DMS153 treated with DMSO at 0.1 percent for 48 hours (cell line): ENCODE measurements around the gene CD53.
"Not testable (repeated sequence)": the region's sequence is repeated elsewhere in the genome, so short reads cannot be mapped to it uniquely, and the experiment has no call there.

Experiments used
- DNase-seq: peaks from one replicate; lab custom pipeline; 2025; ENCODE audit not compliant: unreplicated experiment; lab: John Stamatoyannopoulos, UW

CD53 gene, protein sequence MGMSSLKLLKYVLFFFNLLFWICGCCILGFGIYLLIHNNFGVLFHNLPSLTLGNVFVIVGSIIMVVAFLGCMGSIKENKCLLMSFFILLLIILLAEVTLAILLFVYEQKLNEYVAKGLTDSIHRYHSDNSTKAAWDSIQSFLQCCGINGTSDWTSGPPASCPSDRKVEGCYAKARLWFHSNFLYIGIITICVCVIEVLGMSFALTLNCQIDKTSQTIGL

DNA sequence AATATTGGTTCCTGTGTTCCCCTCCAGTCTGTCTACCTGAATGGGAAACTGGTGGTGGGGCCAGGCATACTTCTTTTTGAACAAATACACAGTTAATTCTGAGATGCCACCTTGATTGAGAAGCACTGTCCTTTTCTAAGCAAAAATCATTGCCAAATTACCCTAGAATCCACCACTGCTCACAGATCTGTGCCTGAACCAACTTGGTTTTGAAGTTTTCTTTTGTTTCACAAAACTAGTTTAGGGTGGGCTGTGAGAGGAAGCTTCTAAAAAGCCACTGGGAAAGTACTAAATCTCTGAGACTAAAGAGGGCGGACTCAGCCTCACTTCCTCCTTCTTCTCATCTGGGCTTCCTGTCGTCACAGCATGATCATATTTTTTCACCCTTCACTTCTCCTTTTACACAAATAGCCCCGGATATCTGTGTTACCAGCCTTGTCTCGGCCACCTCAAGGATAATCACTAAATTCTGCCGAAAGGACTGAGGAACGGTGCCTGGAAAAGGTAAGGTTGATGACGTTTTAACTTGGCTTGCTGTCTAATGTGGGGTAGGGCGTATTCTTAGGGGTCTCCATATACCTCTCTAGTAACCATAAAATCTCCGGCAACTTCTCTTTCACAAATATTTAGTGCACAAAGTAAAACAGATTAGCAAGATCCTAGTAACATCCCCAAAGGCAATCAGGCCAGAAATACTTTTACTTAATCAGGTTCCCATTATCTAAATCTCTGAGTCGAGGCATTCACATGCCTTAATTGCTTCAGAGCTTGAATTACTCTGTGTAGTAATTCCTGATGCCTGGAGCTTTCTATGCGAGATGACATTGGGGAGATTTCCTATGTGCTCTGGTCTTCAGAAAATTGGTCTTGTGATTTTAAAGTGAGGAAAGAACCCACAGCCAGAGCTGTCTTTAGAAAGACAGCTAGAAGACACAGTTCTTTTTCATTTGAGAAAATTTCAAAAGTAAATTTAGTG, at the start of gene CD53:
Gene CD53 (plus strand): TSS at position 404 of the 976 bp plus-strand sequence. CDS start 18,261 bp downstream, outside the sequence.
- DNase-seq: no peak

DNA sequence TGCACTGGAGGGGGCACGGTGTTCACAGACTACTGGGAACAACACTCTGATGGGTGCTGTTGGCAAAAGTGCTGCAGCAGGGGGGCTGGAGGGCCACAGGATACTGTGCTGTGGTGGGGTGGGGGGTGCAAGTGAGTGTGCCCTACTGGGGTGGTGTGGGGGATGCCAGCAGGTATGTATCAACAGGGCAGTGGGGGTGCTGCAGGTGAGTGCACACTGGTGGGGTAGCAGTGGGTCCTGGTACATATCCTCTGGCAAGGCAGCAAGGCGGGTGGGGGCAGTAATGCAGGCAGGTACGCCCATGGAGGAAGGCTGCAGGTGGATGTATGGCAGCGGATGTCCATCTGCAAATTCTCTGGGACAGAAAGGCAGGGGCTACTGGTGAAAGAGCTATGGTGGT, 48.8 kb upstream of the CD53 start:
- no peak for DNase-seq

DNA sequence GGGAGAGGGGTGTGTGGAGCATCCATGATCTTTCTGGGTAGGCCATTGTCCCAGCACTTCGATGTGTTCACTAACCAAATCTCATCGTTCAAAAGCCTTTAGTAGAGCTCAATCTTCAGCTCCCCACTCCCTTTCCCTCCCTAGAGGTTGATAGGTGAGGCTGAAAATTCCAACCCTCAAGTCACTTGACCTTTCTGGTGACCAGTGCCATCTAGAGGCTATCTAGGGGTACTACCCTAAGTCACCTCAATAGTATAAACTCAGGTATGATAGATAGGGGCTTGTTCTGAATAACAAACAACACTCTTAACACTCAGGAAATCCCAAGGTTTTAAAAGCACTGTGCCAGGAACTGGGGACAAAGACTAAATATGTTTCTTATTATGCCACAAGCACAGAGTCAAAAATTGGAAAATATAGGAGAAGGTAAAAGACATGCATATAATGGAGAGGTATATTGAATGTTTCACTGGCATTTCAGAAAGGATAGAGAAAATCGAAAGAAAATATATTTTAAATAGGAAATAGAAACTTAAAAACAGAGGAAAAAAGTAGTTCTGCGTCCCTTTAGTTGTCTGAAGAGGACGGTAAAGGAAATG, 42.9 kb upstream of the CD53 start:
- DNase-seq: peak; percentile 26

DNA sequence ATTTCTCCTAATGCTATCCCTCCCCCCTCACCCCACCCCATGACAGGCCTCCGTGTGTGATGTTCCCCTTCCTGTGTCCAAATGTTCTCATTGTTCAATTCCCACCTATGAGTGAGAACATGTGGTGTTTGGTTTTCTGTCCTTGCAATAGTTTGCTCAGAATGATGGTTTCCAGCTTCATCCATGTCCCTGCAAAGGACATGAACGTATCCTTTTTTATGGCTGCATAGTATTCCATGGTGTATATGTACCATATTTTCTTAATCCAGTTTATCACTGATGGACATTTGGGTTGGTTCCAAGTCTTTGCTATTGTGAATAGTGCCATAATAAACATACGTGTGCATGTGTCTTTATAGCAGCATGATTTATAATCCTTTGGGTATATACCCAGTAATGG, 39.2 kb upstream of the CD53 start:
- not testable (repeated sequence) for DNase-seq

DNA sequence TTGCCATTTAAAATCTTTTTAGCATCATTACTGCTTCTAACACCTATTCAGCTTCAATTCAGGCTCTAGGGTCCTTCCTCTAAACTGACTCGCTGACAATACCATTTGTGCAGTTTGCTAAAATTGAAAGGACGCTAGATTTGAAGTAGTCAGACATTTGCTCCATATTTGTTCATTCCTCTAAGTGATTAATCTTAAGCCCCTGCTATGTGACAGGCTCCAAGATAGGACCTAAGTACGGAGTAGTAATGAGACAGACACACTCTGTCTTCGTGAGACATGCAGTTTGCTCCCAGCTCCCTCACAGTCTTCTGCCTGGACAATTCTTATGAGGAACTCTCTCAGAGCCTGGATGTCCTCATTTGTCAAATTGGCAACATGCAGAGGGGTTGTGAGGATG, 26.1 kb upstream of the CD53 start:
- no peak for DNase-seq

DNA sequence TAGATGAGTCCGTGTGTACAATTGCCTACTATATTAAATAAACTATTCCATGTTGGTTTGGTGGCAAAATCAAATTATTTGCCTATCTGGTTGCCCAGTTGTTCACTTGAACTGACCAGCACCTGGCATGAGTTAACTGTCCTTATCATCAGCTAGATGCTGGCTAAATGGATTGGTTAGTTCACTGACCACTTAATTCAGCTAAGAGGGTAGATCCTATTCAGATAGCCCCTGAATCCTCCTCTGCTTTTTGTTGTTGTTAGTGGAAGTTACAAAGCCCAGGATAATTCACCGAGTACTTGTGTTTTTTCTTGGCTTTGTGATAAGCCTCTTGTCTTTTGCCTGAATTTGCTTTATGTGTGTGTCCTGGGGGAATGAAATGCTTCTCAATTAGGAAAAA, 22.8 kb upstream of the CD53 start:
- DNase-seq: no peak

DNA sequence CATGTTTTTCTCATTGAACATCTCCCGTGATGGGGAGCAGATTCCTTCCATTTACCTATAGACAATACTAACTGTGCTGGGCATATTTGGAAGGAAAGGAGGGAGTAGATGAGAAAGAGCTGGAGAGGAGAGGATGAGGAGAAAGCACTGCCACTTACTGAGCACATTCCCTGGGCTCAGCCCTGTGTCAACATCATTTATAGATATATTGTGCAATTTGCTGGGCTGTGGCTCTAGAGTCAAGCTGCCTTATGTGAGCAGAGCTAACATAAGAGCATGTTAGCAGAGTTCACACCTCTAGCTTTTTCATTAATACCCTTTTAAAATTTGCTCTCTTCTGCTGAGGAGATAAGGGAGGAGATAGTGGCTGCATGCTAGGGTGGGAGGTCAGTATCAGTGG, 22.3 kb upstream of the CD53 start:
- no peak for DNase-seq

DNA sequence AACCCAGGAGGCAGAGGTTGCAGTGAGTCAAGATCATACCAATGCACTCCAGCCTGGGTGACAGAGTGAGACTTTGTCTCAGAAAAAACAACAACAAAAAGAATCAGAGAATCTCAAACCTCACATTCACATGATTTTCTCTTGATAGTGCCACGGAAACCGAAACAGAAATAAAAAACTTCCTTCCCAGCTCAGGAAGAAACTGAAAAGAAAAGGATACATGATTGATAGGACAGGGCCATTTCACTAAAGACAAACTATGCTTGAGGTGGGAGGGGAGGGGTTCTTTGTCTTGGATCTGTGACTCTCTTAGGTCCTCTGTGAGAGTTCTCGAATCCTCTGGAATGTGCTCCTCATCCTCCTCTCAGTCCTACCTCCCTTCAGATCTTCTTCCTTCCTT, 19.8 kb upstream of the CD53 start:
- DNase-seq: no peak

DNA sequence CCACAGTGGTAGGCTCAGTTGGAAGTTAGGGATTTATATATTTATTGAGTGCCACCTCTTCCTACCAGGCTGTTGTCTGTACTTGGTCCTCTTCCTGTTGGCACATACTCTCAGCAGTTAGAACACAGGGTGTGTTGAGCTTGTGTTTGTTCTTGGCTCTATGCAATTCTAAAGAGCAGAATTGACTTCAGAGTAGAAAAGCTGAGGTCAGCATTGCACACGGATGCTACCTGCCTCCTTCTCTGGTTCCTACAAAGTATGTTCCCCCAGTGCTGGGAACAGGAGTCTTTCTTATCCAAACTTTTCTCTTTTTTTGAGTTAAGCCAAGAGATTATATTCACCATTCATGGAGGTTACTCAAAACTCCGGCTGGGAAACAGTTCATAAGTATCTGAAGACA, 16.5 kb upstream of the CD53 start:
- DNase-seq: no peak

DNA sequence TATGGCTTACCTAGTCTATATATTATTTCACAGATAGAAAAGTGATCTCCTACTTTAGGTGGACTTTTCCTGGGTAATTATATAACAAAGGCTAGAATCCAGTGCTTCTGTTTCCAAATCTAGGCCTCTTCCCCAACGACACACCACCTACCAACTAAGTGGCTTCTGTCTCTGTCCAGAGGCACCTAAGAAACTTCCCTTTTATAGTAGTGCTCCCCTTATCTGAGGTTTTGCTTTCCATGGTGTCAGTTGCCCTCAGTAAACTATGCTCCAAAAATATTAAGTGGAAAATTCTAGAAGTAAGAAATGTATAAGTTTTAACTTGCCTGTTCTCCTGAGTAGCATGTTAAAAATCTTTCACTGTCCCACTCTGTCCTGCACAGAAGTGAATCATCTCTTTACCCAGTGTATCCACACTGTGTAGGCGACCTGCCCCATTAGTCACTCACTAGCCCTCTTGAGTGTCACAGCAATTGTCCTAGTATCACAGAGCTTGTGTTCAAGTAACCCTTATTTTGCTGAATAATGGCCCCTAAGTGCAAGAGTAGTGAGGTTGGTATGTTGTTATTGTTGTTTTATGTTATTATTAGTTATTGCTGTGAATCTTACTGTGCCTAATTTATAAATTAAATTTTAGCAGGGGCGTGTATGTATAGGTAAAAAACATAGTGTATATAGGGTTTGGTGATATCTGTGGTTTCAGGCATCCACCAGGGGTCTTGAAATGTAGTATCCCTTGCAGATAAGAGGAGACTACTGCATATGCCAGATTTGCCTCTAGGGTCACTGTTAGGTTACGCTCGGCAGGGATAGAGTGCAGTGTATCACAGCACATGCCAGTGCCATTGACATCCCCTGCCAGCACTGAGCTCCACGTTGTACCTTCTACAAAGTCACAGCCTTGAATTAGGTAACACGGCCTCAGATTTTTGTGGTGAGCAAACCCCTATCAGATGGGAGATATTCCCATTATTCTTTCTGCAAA, 14.7 kb upstream of the CD53 start:
- DNase-seq: no peak

DNA sequence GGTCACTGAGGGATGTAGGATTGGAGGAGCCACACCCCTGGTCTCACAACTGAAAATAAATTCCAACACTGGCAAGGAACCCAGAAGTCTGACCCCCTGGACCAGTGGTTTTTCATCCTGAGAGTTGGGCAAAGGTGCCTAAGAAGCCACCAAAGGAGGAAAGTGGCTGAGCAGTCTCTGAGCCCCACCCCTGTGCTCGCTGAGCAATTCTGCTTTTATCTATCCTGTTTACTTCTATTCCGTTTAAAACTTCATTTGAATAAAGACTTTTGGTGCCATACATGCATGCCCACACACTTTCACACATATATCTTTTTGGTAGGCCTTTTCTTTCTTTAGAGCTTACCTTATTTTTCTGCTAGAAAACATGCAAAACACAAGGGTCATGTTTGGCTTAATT, 13.9 kb upstream of the CD53 start:
- no peak for DNase-seq

DNA sequence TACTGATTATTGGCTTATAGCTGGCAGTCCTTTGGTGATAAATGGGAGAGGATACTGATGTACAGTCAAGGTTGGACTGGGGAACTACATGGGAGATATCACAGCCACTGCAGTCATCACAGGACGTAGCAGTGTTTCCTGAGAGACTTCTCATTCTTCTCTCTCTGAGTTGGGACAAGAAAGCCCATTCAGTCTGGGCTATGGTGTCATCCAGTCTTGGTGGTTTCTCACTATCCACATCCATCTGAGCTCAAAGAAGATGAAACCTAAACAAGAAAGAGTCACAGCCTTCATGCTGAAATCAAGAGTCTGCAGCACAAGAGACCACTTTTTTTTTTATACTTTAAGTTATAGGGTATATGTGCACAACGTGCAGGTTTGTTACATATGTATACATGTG, 12.8 kb upstream of the CD53 start:
- no peak for DNase-seq

DNA sequence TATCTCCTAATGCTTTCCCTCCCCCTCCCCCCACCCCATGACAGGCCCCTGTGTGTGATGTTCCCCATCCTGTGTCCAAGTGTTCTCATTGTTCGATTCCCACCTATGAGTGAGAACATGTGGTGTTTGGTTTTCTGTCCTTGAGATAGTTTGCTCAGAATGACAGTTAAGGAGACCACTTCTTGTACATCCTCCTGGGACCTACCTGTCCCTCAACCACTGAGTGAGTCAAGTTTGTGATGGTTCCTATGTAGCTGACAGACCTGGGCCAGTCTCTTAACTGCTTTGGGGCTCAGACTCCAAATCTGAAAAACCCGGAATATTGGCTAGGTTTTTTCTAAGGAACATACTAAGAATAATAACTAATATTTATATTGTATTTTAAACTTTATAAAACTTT, 12.3 kb upstream of the CD53 start:
- not testable (repeated sequence) for DNase-seq

DNA sequence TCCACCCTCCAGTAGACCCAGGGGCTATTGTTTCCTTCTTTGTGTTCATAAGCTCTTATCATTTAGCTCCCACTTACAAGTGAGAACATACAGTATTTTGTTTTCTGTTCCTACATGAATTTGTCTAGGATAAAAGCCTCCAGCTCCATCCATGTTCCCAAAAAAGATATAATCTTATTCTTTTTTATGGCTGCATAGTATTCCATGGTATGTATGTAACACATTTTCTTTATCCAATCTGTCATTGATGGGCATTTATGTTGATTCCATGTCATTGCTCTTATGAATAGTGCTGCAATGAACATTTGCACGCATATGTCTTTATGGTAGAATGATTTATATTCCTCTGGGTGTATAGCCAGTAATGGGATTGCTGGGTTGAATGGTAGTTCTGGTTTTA, 11.0 kb upstream of the CD53 start:
- DNase-seq: not testable (repeated sequence)

DNA sequence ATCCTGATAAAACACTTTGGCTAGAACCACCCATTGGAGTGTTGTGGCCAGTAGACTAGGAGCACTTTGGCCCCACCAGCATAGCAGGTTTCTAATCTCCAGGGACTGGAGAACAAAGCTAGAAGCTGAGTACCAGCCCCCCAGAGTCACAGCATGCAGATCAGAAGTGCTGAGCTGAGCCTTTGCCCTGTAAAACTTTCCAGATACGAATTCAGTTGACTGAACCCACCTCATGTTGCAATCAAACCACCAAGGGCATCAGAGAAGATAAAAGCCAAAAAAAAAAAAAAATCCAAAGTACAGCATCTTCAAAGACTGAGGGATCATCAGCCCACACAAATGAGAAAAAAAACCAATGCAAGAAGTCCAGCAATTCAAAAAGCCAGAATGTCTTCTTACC, 8.7 kb upstream of the CD53 start:
- DNase-seq: no peak

DNA sequence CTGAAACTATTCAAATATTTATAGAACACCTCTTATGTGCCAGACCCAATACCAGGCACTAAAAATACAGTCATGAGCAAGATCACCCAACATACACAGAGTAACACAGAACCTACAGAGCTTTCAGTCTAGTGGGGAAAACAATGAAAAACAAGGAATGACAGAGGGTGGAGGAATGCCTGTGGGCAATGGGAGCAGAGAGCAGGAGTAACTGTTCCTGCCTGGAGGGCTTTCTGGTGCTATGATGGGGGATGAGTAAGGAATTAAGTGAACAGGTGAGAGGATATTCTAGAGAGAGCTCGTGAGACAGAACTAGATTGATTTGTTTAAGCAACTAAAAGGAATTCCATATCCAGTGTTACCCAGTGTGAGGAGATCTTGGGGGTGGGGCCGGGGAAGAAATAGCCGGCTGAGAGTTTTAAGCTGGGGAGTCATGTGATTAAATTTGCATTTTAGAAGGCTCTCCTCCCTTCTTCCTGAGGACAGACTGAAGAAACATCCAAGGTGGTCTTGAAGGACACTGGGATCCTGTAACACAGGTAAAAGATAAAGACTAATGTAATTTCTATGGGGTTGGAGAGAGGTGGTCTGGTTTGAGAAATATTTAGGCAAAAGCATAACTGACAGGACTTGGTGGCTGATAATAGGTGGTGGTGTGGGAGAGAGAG, 2.1 kb upstream of the CD53 start:
- DNase-seq: no peak

DNA sequence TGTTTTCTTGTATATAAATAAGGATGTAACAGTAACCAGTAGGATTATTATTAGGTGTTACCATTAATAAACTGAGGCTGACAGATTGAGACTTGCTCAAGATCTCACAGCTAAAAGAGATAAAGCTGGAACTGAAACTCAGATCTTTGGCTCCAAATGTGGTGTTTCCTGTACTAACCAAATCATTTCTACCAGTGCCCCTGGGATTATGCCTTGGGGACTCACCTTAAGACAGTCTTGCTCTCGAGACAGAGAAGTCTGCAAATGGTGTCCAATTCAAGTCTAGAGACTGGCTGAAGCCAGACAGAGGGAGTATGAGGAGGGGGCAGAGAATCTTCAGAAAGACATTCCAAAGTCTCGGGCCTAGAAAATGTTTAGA, 593 bp upstream of the CD53 start:
- DNase-seq: no peak

DNA sequence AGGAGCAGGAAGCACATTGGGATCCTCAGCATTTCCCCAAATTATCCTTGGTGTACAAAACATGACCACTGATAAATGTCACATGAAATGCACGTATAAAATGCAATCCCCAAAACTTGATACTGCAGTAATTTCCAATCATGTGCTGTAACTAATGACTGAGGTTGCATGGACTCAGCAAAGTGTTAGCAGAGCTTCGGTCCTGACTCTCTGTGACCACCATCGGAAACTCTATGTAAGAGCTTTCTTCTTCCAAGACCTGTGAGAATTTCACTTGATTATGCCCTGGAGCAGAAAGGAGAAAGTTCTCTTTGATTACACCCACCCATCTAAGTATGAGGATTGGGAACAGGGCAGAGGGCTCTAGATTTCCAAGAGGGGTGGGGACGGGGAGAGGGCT, 908 bp downstream of the CD53 start:
- no peak for DNase-seq

DNA sequence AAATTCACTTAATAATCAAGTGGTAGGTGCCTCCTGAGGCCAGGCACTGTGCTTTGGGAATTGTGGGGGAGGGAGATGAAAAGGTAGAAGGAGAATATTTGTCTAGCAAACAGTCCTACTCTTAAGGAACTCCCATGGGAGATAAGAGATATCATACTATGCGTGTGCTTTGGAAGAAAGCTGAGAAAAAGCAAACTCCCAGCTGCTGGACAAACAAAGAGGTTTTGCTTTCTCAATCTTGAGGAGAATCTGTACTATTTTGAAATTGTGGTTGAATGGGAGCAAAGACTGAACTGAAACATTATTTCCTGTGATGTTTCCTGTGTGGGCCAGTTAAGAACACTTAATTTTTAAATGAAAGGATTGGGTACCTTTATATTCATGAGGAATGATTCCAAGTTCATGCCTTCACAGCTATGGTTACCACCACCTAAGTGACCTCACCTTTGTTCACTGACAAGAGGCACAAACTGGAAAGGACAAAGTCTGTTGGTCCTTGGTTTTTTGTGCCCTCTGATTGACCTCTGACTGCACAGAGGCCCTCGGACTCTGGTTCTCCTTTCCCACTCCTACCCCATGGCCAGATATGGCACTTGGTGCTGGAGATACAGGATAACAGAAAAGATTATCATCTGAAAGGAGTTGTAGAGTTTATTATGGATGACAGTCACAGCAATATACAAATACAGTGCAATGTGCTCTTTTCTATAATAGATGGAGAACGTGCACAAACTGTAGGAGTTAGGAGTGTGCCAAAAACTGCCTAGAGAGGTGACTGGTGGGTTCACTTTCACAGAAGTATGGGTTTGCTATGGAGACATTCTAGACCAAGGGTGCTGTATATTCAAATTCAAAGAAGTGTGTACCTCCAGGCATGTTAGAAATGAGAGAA, 1.6 kb downstream of the CD53 start:
- no peak for DNase-seq
